IPS DF 4.7 (cell line): ENCODE results near the gene CLUH.

Experiments
- DNase-seq: peaks from one replicate; pipeline ENCODE4 v3.0.0-alpha.2; 2013; ENCODE audit warnings: low spot score; ENCODE audit errors: extremely low read depth

The CLUH gene

GRCh38 chr17:2718150-2718938 is 6.8 kb upstream of the CLUH start:
- no peak for DNase-seq

GRCh38 chr17:2716649-2717048 is 5.1 kb upstream of the CLUH start:
- no peak for DNase-seq

- no peak for DNase-seq
These were observed 2.3 kb upstream of the CLUH start for GRCh38 chr17:2713881-2714280.

GRCh38 chr17:2712300-2713043 is 908 bp upstream of the CLUH start:
- DNase-seq, result no peak

- DNase-seq, result no peak
These were observed 559 bp downstream of the CLUH start for GRCh38 chr17:2710803-2711607.

GRCh38 chr17:2710071-2710802 is 1.3 kb downstream of the CLUH start:
- DNase-seq, result no peak

- DNase-seq, result no peak
These were observed 2.3 kb downstream of the CLUH start for GRCh38 chr17:2709183-2709661.

GRCh38 chr17:2708585-2709182 is 2.9 kb downstream of the CLUH start:
- no peak for DNase-seq

GRCh38 chr17:2707721-2708584 is 3.6 kb downstream of the CLUH start:
- DNase-seq, result no peak

- no peak for DNase-seq
These were observed 4.6 kb downstream of the CLUH start for GRCh38 chr17:2706911-2707510.

GRCh38 chr17:2705888-2706795 is 5.4 kb downstream of the CLUH start:
- DNase-seq, result no peak

- no peak for DNase-seq
These were observed 6.3 kb downstream of the CLUH start for GRCh38 chr17:2705263-2705662.

GRCh38 chr17:2704890-2705248 is 6.7 kb downstream of the CLUH start:
- DNase-seq, result no peak

GRCh38 chr17:2704031-2704889 is 7.3 kb downstream of the CLUH start:
- DNase-seq, result no peak

GRCh38 chr17:2703606-2704005 is 8.0 kb downstream of the CLUH start:
- DNase-seq, result no peak

GRCh38 chr17:2703181-2703580 is 8.4 kb downstream of the CLUH start:
- DNase-seq, result no peak

- no peak for DNase-seq
These were observed 9.4 kb downstream of the CLUH start for GRCh38 chr17:2701996-2702741.
